ENCODE data around the gene SHANK1.

The SHANK1 gene

GRCh38 chr19:50678323-50678722 lies 41.3 kb downstream of the SHANK1 start:
- Histone ChIP-seq H3K27me3 (ENCODE audit: insufficient read depth, poor library complexity, severe bottlenecking) (peaks cover 10% of the 10 kb centered on the region), H3K27ac (ENCODE audit: poor library complexity, severe bottlenecking) (no peak overlapping the region), H3K9me3 (ENCODE audit: severe bottlenecking) (no peaks in the 10 kb centered on the region), H3K4me1 (ENCODE audit: insufficient read depth, poor library complexity, severe bottlenecking) (no peaks in the 10 kb centered on the region), H3K4me3 (ENCODE audit: severe bottlenecking) (no peak overlapping the region), H3K36me3 (ENCODE audit: low read depth) (no peaks in the 10 kb centered on the region)
- no peak for TF ChIP-seq CTCF (IDR thresholded peaks at IDR 0.05; ENCODE audit: poor library complexity, severe bottlenecking)
- ATAC-seq (ENCODE audit: low read depth): no peak
- no peak for DNase-seq (ENCODE audit: low spot score)

DNA sequence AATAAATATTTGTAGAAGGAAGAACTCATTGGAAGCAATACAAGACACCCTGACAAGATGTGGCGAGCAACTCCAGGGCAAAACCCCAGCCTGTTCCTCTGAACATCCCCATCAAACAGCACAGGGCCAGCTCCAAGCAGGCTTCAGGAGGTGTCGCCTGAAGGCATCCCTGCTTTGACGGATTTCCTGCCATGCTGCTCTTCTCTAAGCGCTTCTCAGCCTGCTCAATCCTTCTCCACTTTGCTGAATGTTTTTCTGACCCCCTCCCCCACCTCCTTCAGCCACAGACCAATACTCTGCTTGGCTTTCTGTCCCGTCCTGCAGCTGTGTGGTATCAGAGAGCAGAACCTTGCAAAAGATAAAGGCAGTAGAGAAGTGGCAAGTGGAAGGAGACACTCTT lies 42.0 kb downstream of the SHANK1 start:
- Histone ChIP-seq H3K9me3 (ENCODE audit: severe bottlenecking) (no peaks in the 10 kb centered on the region), H3K27ac (ENCODE audit: poor library complexity, severe bottlenecking) (no peak overlapping the region), H3K4me3 (ENCODE audit: severe bottlenecking) (no peak overlapping the region), H3K27me3 (ENCODE audit: insufficient read depth, poor library complexity, severe bottlenecking) (peaks cover 13% of the 10 kb centered on the region), H3K36me3 (ENCODE audit: low read depth) (no peaks in the 10 kb centered on the region), H3K4me1 (ENCODE audit: insufficient read depth, poor library complexity, severe bottlenecking) (no peaks in the 10 kb centered on the region)
- DNase-seq (ENCODE audit: low spot score) (no peak), ATAC-seq (ENCODE audit: low read depth) (no peak)
- TF ChIP-seq CTCF (IDR thresholded peaks at IDR 0.05; ENCODE audit: poor library complexity, severe bottlenecking): no peak

GRCh38 chr19:50676625-50677197 lies 42.9 kb downstream of the SHANK1 start:
- no peak for TF ChIP-seq CTCF (IDR thresholded peaks at IDR 0.05; ENCODE audit: poor library complexity, severe bottlenecking)

GRCh38 chr19:50673118-50673517 lies 46.5 kb downstream of the SHANK1 start:
- no peak for TF ChIP-seq CTCF (IDR thresholded peaks at IDR 0.05; ENCODE audit: poor library complexity, severe bottlenecking)
- H3K36me3 ChIP-seq (ENCODE audit: low read depth): no peaks in the 10 kb centered on the region
- no peaks in the 10 kb centered on the region for H3K9me3 ChIP-seq (ENCODE audit: severe bottlenecking)
- H3K4me3 ChIP-seq (ENCODE audit: severe bottlenecking): no peak overlapping the region
- no peak for ATAC-seq (ENCODE audit: low read depth)
- H3K4me1 ChIP-seq (ENCODE audit: insufficient read depth, poor library complexity, severe bottlenecking): no peaks in the 10 kb centered on the region
- no peak overlapping the region for H3K27ac ChIP-seq (ENCODE audit: poor library complexity, severe bottlenecking)
- DNase-seq (ENCODE audit: low spot score): no peak
- H3K27me3 ChIP-seq (ENCODE audit: insufficient read depth, poor library complexity, severe bottlenecking): peaks cover 44% of the 10 kb centered on the region

More at GRCh38 chr19:50676625-50677197, 42.9 kb downstream of the SHANK1 start:
- Histone ChIP-seq H3K4me3 (ENCODE audit: severe bottlenecking) (no peak overlapping the region), H3K36me3 (ENCODE audit: low read depth) (no peaks in the 10 kb centered on the region), H3K27ac (ENCODE audit: poor library complexity, severe bottlenecking) (no peak overlapping the region), H3K4me1 (ENCODE audit: insufficient read depth, poor library complexity, severe bottlenecking) (no peaks in the 10 kb centered on the region), H3K9me3 (ENCODE audit: severe bottlenecking) (no peaks in the 10 kb centered on the region), H3K27me3 (ENCODE audit: insufficient read depth, poor library complexity, severe bottlenecking) (peaks cover 19% of the 10 kb centered on the region)
- DNase-seq (ENCODE audit: low spot score): no peak
- no peak for ATAC-seq (ENCODE audit: low read depth)

DNA sequence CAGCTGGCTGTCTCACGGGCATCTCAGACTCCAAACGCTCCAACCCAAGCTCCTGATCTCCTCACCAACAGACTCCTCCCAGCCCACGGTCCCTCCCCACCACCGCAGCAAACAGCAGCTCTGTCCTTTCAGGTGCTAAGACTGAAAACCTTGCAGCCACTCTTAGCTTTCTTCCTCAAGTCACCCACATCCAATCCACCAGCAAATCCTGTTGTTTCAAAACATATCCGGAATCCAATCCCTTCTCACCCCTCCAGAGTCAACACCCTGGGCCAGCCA lies 49.6 kb downstream of the SHANK1 start:
- no peak for TF ChIP-seq CTCF (IDR thresholded peaks at IDR 0.05; ENCODE audit: poor library complexity, severe bottlenecking)
- no peak overlapping the region for H3K27ac ChIP-seq (ENCODE audit: poor library complexity, severe bottlenecking)
- ATAC-seq (ENCODE audit: low read depth) (no peak), DNase-seq (ENCODE audit: low spot score) (no peak)
- no peaks in the 10 kb centered on the region for H3K36me3 ChIP-seq (ENCODE audit: low read depth)
- H3K27me3 ChIP-seq (ENCODE audit: insufficient read depth, poor library complexity, severe bottlenecking): peaks cover 69% of the 10 kb centered on the region
- no peaks in the 10 kb centered on the region for H3K9me3 ChIP-seq (ENCODE audit: severe bottlenecking)
- H3K4me3 ChIP-seq (ENCODE audit: severe bottlenecking): no peak overlapping the region
- no peaks in the 10 kb centered on the region for H3K4me1 ChIP-seq (ENCODE audit: insufficient read depth, poor library complexity, severe bottlenecking)

Data from RWPE2 (cell line).